IMR-90 (cell line): ENCODE data around the gene AKAP7. TPM values are rescaled to one million over a fixed set of nuclear protein-coding genes. Genes with fewer than 3 reads are reported as not detected.

Experiments used
- ATAC-seq: fragments of 200-7000 bp; cut with Tn5 transposase; 2 replicates; pipeline ENCODE4 v1.9.1; 2020; ENCODE audit warnings: low read depth, mild to moderate bottlenecking, moderate library complexity
- BruUV-seq: library from RNA; stranded (reverse); fragments of 400-500 nt; replicated peaks from 2 replicates; lab custom pipeline; 2021; lab: Mats Ljungman, UMichigan
- CTCF ChIA-PET: fragments of 300-600 bp; formaldehyde crosslinking; extraction: SDS; loops from one replicate; lab custom pipeline; 2021; ENCODE audit warnings: antibody characterized with exemption; lab: Yijun Ruan, JAX
- POLR2A ChIA-PET: fragments of 300-600 bp; sonication (Branson Sonifier 250); formaldehyde crosslinking; loops from one replicate; lab custom pipeline; 2022; ENCODE audit warnings: antibody characterized with exemption; ENCODE audit not compliant: unreplicated experiment; lab: Charles Lee
- DNase-seq: peaks from one replicate; pipeline ENCODE4 v3.0.0; 2013
- H2AFZ ChIP-seq: replicated peaks from 2 replicates; pipeline ENCODE3; 2013; ENCODE audit warnings: low read length, mild to moderate bottlenecking; ENCODE audit not compliant: poor library complexity
- H2AK5ac ChIP-seq: 2 replicates; pipeline ENCODE4 v1.6.1; 2013; ENCODE audit warnings: low read depth, low read length, inconsistent platforms
- H2AK9ac ChIP-seq: replicated peaks from 2 replicates; pipeline ENCODE3; 2013; ENCODE audit warnings: mild to moderate bottlenecking, low read depth, low read length, moderate library complexity; ENCODE audit not compliant: poor library complexity
- H2BK120ac ChIP-seq: 2 replicates; pipeline ENCODE4 v1.6.1; 2013; ENCODE audit warnings: low read depth, low read length, inconsistent platforms
- H2BK15ac ChIP-seq: 3 replicates; pipeline ENCODE4 v1.6.1; 2013; ENCODE audit warnings: low read depth, low read length, inconsistent platforms
- H2BK20ac ChIP-seq: 2 replicates; pipeline ENCODE4 v1.6.1; 2013; ENCODE audit warnings: low read depth, mild to moderate bottlenecking, inconsistent platforms, low read length, moderate library complexity
- H2BK5ac ChIP-seq: 2 replicates; pipeline ENCODE4 v1.6.1; 2013; ENCODE audit warnings: mild to moderate bottlenecking, low read depth, low read length, inconsistent platforms; ENCODE audit not compliant: poor library complexity, severe bottlenecking
- H3K14ac ChIP-seq: replicated peaks from 2 replicates; pipeline ENCODE4 v1.6.1; 2013; ENCODE audit warnings: low read depth, low read length, inconsistent platforms
- H3K18ac ChIP-seq: 2 replicates; pipeline ENCODE4 v1.6.1; 2013; ENCODE audit warnings: low read depth, low read length, control low read depth
- H3K23ac ChIP-seq: 2 replicates; pipeline ENCODE4 v1.6.1; 2013; ENCODE audit warnings: low read depth, low read length, inconsistent platforms
- H3K27ac ChIP-seq: 2 replicates; pipeline ENCODE4 v1.5.1; 2013; ENCODE audit warnings: mild to moderate bottlenecking, control low read depth, low read length; ENCODE audit not compliant: insufficient read depth
- H3K27me3 ChIP-seq: 2 replicates; pipeline ENCODE4 v1.6.1; 2013; ENCODE audit warnings: low read length; ENCODE audit not compliant: control insufficient read depth, insufficient read depth
- H3K36me3 ChIP-seq: 2 replicates; pipeline ENCODE4 v1.6.1; 2013; ENCODE audit warnings: low read length, mixed read lengths; ENCODE audit not compliant: control insufficient read depth, insufficient read depth
- H3K4ac ChIP-seq: 2 replicates; pipeline ENCODE4 v1.6.1; 2013; ENCODE audit warnings: low read depth, low read length, inconsistent platforms
- H3K4me1 ChIP-seq: 2 replicates; pipeline ENCODE4 v1.6.1; 2013; ENCODE audit warnings: low read length, mixed read lengths; ENCODE audit not compliant: control insufficient read depth, insufficient read depth
- H3K4me2 ChIP-seq: 2 replicates; pipeline ENCODE4 v1.6.1; 2013; ENCODE audit warnings: low read depth, mild to moderate bottlenecking, control low read depth, low read length, moderate library complexity
- H3K4me3 ChIP-seq: 2 replicates; pipeline ENCODE4 v1.5.1; 2013; ENCODE audit warnings: low read depth, mild to moderate bottlenecking, control low read depth, low read length, moderate library complexity; ENCODE audit not compliant: insufficient read depth
- H3K56ac ChIP-seq: 2 replicates; pipeline ENCODE4 v1.6.1; 2013; ENCODE audit warnings: low read length, inconsistent platforms; ENCODE audit not compliant: insufficient read depth; ENCODE audit errors: extremely low read depth
- H3K79me1 ChIP-seq, 2 experiments: 2 replicates each; pipeline ENCODE4 v1.6.1; 2013; ENCODE audit warnings: low read length in 2 of 2, inconsistent platforms in 1 of 2, low read depth in 1 of 2
- H3K9ac ChIP-seq: 2 replicates; pipeline ENCODE4 v1.6.1; 2013; ENCODE audit warnings: low read depth, low read length, control low read depth
- H3K9me1 ChIP-seq: 2 replicates; pipeline ENCODE4 v1.6.1; 2013; ENCODE audit warnings: low read length, inconsistent platforms; ENCODE audit not compliant: insufficient read depth
- H3K9me3 ChIP-seq: 2 replicates; pipeline ENCODE4 v1.6.1; 2013; ENCODE audit warnings: low read length; ENCODE audit not compliant: control insufficient read depth, insufficient read depth
- H4K20me1 ChIP-seq: 2 replicates; pipeline ENCODE4 v1.6.1; 2013; ENCODE audit warnings: low read length, inconsistent platforms; ENCODE audit not compliant: insufficient read depth
- H4K5ac ChIP-seq: 2 replicates; pipeline ENCODE4 v1.6.1; 2013; ENCODE audit warnings: mild to moderate bottlenecking, low read depth, low read length, control low read depth
- H4K8ac ChIP-seq, 2 experiments: 2 replicates each; pipeline ENCODE4 v1.6.1; 2013; ENCODE audit warnings: low read depth in 2 of 2, low read length in 2 of 2, control low read depth in 1 of 2, inconsistent platforms in 1 of 2
- H4K91ac ChIP-seq: 2 replicates; pipeline ENCODE4 v1.6.1; 2013; ENCODE audit warnings: low read depth, low read length, inconsistent platforms; ENCODE audit not compliant: insufficient read depth
- BHLHE40 ChIP-seq: fragments of 150-350 bp; IDR thresholded peaks from 2 replicates; pipeline ENCODE4 v1.6.1; 2016; ENCODE audit warnings: mild to moderate bottlenecking, low read depth, low read length
- CEBPB ChIP-seq: IDR thresholded peaks from 2 replicates; pipeline ENCODE4 v1.6.1; 2012; ENCODE audit warnings: low read depth, low read length, improper control_type of control experiment
- MAFK ChIP-seq: IDR thresholded peaks from 2 replicates; pipeline ENCODE4 v1.6.1; 2012; ENCODE audit warnings: low read depth, low read length, improper control_type of control experiment
- MAZ ChIP-seq: IDR thresholded peaks from 2 replicates; pipeline ENCODE4 v1.6.1; 2012; ENCODE audit warnings: low read depth, mild to moderate bottlenecking, low read length, improper control_type of control experiment, moderate library complexity, borderline replicate concordance
- NFE2L2 ChIP-seq: fragments of 150-350 bp; IDR thresholded peaks from 2 replicates; pipeline ENCODE4 v1.6.1; 2016; ENCODE audit warnings: low read depth, mild to moderate bottlenecking, low read length
- RAD21 ChIP-seq: IDR thresholded peaks from 2 replicates; pipeline ENCODE4 v1.6.1; 2012; ENCODE audit warnings: low read length, improper control_type of control experiment
- RFX5 ChIP-seq: IDR thresholded peaks from 2 replicates; pipeline ENCODE4 v1.8.0; 2012; ENCODE audit warnings: low read depth, mild to moderate bottlenecking, low read length, moderate library complexity
- WGBS, 2 experiments: methylation state at CpG; one replicate each; pipeline versions ENCODE4 v1.1.5 to v1.1.7; 2013; ENCODE audit warnings: missing lambda C conversion rate in 2 of 2; ENCODE audit not compliant: insufficient read length in 1 of 2; ENCODE audit errors: extremely low coverage in 2 of 2; 5-methylcytosine and 5-hydroxymethylcytosine counted together
- dilution Hi-C: fragments of 300-500 bp; cut with HindIII; formaldehyde crosslinking; loops from one replicate; pipeline ENCODE4 v1.14.3; 2018; ENCODE audit warnings: low sequenced_read_pairs; ENCODE audit not compliant: unreplicated experiment
- in situ Hi-C: fragments of 300-500 bp; cut with MboI; formaldehyde crosslinking; loops from 3 replicates; pipeline ENCODE4 v1.14.3; 2019; ENCODE audit warnings: low sequenced_read_pairs, inconsistent platforms, mixed read lengths
- intact Hi-C: fragments of 100-400 bp; cut with micrococcal nuclease; formaldehyde crosslinking; loops from 2 replicates; pipeline ENCODE4 v1.10.0; 2022
- polyA plus RNA-seq, 3 experiments: library from polyadenylated mRNA; depleted of rRNA; stranded (reverse); fragments of >200 nt; gene quantifications; 2 replicates each; pipeline ENCODE4 v1.2.3, GENCODE V29; 2012; ENCODE audit warnings: low replicate concordance in 1 of 3
- total RNA-seq: library from RNA; depleted of rRNA; stranded (reverse); fragments of >200 nt; gene quantifications from 2 replicates; pipeline ENCODE4 v1.2.3, GENCODE V29; 2012
- TF ChIP-seq, protein P1 (sequence below): conservative IDR thresholded peaks from 2 replicates; pipeline ENCODE4 v1.5.1; 2012; ENCODE audit warnings: mild to moderate bottlenecking, low read depth, low read length, improper control_type of control experiment

AKAP7 gene
- total and polyA plus RNA-seq, 2 of the 4 experiments (the other 2 are of a cell fraction): 0.54 to 1.1 TPM

- Histone ChIP-seq H4K8ac (no peak overlapping the region), H3K4me3 (no peak overlapping the region), H2AK5ac (peak overlapping the region; percentile 60), H3K4ac (no peak overlapping the region), H3K36me3 (no peaks in the 10 kb centered on the region), H4K20me1 (no peaks in the 10 kb centered on the region), H2BK20ac (no peak overlapping the region), H3K27ac (no peak overlapping the region), H3K14ac (no peak overlapping the region), H2AK9ac (no peak overlapping the region), H2BK120ac (no peak overlapping the region; the same call in 1 of the 2 replicates), H3K4me2 (no peak overlapping the region), H3K79me1 (no peaks in the 10 kb centered on the region; a peak in 1 of 4 replicates), H3K23ac (no peak overlapping the region), H3K4me1 (0 out of 2 replicates have a peak, but pooled peaks cover 3% of the 10 kb centered on the region), H4K5ac (no peak overlapping the region), H3K9me3 (no peaks in the 10 kb centered on the region), H3K56ac (no peak overlapping the region), H3K9me1 (peaks cover 4% of the 10 kb centered on the region; the same call in 1 of the 2 replicates), H3K18ac (no peak overlapping the region), H4K91ac (no peak overlapping the region), H3K27me3 (no peaks in the 10 kb centered on the region), H3K9ac (no peak overlapping the region), H2BK5ac (no peak overlapping the region), H2AFZ (no peak overlapping the region), H2BK15ac (no peak overlapping the region)
- ATAC-seq (no peak), DNase-seq (no peak)
- in situ Hi-C loops (no loop called here), dilution Hi-C loops (no loop called here), intact Hi-C loops (loop anchor here (10.0 kb wide), 1 partner anchor 837 kb away; no protein-coding TSS in a partner anchor)
- TF ChIP-seq MAZ (no peak), RAD21 (no peak), RFX5 (no peak), CEBPB (no peak), BHLHE40 (no peak), NFE2L2 (no peak), MAFK (no peak)
- TF ChIP-seq, protein P1, sequence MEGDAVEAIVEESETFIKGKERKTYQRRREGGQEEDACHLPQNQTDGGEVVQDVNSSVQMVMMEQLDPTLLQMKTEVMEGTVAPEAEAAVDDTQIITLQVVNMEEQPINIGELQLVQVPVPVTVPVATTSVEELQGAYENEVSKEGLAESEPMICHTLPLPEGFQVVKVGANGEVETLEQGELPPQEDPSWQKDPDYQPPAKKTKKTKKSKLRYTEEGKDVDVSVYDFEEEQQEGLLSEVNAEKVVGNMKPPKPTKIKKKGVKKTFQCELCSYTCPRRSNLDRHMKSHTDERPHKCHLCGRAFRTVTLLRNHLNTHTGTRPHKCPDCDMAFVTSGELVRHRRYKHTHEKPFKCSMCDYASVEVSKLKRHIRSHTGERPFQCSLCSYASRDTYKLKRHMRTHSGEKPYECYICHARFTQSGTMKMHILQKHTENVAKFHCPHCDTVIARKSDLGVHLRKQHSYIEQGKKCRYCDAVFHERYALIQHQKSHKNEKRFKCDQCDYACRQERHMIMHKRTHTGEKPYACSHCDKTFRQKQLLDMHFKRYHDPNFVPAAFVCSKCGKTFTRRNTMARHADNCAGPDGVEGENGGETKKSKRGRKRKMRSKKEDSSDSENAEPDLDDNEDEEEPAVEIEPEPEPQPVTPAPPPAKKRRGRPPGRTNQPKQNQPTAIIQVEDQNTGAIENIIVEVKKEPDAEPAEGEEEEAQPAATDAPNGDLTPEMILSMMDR: no peak
- no CpG with 5 or more reads among the region's 3 CpGs for WGBS, 2 experiments
- CTCF ChIA-PET: no interaction called here
- BruUV-seq: no TSS peak
- POLR2A ChIA-PET: no interaction called here
Measured at GRCh38 chr6:131161987-131162386, 26.7 kb downstream of the AKAP7 start.
